Measurements from ENCODE around the gene C5orf58. TPM values are rescaled to one million over a fixed set of nuclear protein-coding genes. Genes with fewer than 3 reads are reported as not detected.

C5orf58 gene
- polyA plus RNA-seq, 1 donor from 2014 or later = not detected

- Histone ChIP-seq H3K9me3 (ENCODE audit: low read length) (no peaks in the 10 kb centered on the region), H3K79me2 (replicated peaks; ENCODE audit: insufficient read depth, low read length) (no peaks in the 10 kb centered on the region), H3K36me3 (ENCODE audit: insufficient read depth, low read length) (no peaks in the 10 kb centered on the region), H4K20me1 (ENCODE audit: insufficient read depth) (no peaks in the 10 kb centered on the region), H2AFZ (ENCODE audit: low read depth, low read length) (no peak overlapping the region), H3K9ac (ENCODE audit: low read length) (no peak overlapping the region), H3K27me3 (ENCODE audit: insufficient read depth, low read depth, low read length) (no peaks in the 10 kb centered on the region), H3K4me2 (ENCODE audit: low read length) (no peak overlapping the region), H3K9me2 (ENCODE audit: insufficient read depth, low read length) (no peaks in the 10 kb centered on the region), H3F3A (ENCODE audit: insufficient read depth, low read length, poor library complexity, severe bottlenecking) (no peaks in the 10 kb centered on the region), H3K27ac (ENCODE audit: low read length) (no peak overlapping the region), H3K4me3 (ENCODE audit: low read length) (no peak overlapping the region)
- TF ChIP-seq POLR2AphosphoS5 (IDR thresholded peaks at IDR 0.05) = no peak
- no peak for TF ChIP-seq REST (IDR thresholded peaks at IDR 0.05; ENCODE audit: borderline replicate concordance)
- TF ChIP-seq SMC3 (conservative IDR thresholded peaks at IDR 0.05; ENCODE audit: poor library complexity) = no peak
- TF ChIP-seq EZH2 (IDR thresholded peaks at IDR 0.05; ENCODE audit: borderline replicate concordance, insufficient read depth, low read length, poor library complexity, severe bottlenecking) = no peak
- no peak for TF ChIP-seq RAD21 (conservative IDR thresholded peaks at IDR 0.05)
- TF ChIP-seq EP300 (conservative IDR thresholded peaks at IDR 0.05; ENCODE audit: poor library complexity, severe bottlenecking) = no peak
- TF ChIP-seq MXI1 (conservative IDR thresholded peaks at IDR 0.05; ENCODE audit: poor library complexity, severe bottlenecking) = no peak
- TF ChIP-seq TAF1 (IDR thresholded peaks at IDR 0.05; ENCODE audit: low read depth) = no peak
- TF ChIP-seq CTCF (IDR thresholded peaks at IDR 0.05; ENCODE audit: poor library complexity, severe bottlenecking) = no peak
Observed at GRCh38 chr5:170202117-170202516, 30.7 kb upstream of the C5orf58 start.

- Histone ChIP-seq H3K4me3 (ENCODE audit: low read length) (no peak overlapping the region), H4K20me1 (ENCODE audit: insufficient read depth) (no peaks in the 10 kb centered on the region), H3K27me3 (ENCODE audit: insufficient read depth, low read depth, low read length) (no peaks in the 10 kb centered on the region), H3K9ac (ENCODE audit: low read length) (no peak overlapping the region), H3K36me3 (ENCODE audit: insufficient read depth, low read length) (no peaks in the 10 kb centered on the region), H2AFZ (ENCODE audit: low read depth, low read length) (no peak overlapping the region), H3K4me2 (ENCODE audit: low read length) (no peak overlapping the region), H3F3A (ENCODE audit: insufficient read depth, low read length, poor library complexity, severe bottlenecking) (no peaks in the 10 kb centered on the region), H3K79me2 (replicated peaks; ENCODE audit: insufficient read depth, low read length) (no peaks in the 10 kb centered on the region), H3K9me2 (ENCODE audit: insufficient read depth, low read length) (no peaks in the 10 kb centered on the region), H3K27ac (ENCODE audit: low read length) (no peak overlapping the region), H3K9me3 (ENCODE audit: low read length) (no peaks in the 10 kb centered on the region)
- TF ChIP-seq TAF1 (IDR thresholded peaks at IDR 0.05; ENCODE audit: low read depth) (no peak), MXI1 (conservative IDR thresholded peaks at IDR 0.05; ENCODE audit: poor library complexity, severe bottlenecking) (no peak), RAD21 (conservative IDR thresholded peaks at IDR 0.05) (no peak), POLR2AphosphoS5 (IDR thresholded peaks at IDR 0.05) (no peak), SMC3 (conservative IDR thresholded peaks at IDR 0.05; ENCODE audit: poor library complexity) (no peak), CTCF (IDR thresholded peaks at IDR 0.05; ENCODE audit: poor library complexity, severe bottlenecking) (no peak), REST (IDR thresholded peaks at IDR 0.05; ENCODE audit: borderline replicate concordance) (no peak), EP300 (conservative IDR thresholded peaks at IDR 0.05; ENCODE audit: poor library complexity, severe bottlenecking) (no peak), EZH2 (IDR thresholded peaks at IDR 0.05; ENCODE audit: borderline replicate concordance, insufficient read depth, low read length, poor library complexity, severe bottlenecking) (no peak)
Observed at GRCh38 chr5:170204202-170204601, 28.6 kb upstream of the C5orf58 start.
